LNCaP clone FGC (cell line): Measurements from ENCODE around the gene COA7.
"Not testable (repeated sequence)": the region's sequence is repeated elsewhere in the genome, so short reads cannot be mapped to it uniquely, and the experiment has no call there.

Source experiments
- DNase-seq: peaks from one replicate; pipeline ENCODE4 v3.0.0-alpha.2; 2011; ENCODE audit warnings: low read depth
- H3K4me3 ChIP-seq: 2 replicates; pipeline ENCODE4 v1.5.1; 2011; ENCODE audit warnings: mild to moderate bottlenecking, low read depth, low read length, control low read depth
- CTCF ChIP-seq: IDR thresholded peaks from 2 replicates; pipeline ENCODE4 v1.5.1; 2012; ENCODE audit warnings: mild to moderate bottlenecking; ENCODE audit not compliant: control insufficient read depth, insufficient read depth; ENCODE audit errors: extremely low read depth

The COA7 gene

DNA sequence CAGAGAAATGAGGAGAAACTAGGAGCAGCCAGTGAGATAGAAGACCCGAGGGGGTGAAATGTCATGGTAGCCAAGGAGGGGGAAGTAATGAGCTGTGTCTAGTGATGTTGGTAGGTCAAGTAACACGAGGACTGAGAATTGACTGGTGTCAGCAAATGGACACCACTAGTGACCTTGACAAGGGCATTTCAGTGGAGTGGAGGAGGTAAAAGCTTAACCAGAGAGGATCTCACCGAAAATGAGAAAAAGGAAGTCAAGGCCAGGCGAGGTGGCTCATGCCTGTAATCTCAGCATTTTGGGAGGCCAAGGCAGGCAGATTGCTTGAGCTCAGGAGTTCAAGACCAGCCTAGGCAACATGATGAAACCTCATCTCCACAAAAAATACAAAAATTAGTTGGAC is 25.1 kb upstream of the COA7 start:
- H3K4me3 ChIP-seq = no peak overlapping the region
- no peak for TF ChIP-seq CTCF
- no peak for DNase-seq

DNA sequence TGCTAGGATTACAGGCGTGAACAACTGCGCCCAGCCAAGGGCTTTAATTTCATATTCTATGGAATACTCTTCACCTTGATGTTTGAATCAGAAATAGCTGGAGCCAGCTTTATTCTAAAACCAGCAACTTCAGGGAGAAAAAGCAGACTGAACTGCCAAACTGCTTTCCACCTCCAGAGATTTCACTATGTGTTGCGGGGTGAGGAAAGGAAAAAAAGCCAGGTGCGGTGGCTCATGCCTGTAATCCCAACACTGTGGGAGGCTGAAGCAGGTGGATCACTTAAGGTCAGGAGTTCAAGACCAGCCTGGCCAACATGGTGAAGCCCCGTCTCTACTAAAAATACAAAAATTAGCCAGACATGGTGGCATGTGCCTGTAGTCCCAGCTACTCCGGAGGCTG is 17.1 kb upstream of the COA7 start:
- DNase-seq, H3K4me3 ChIP-seq: not testable (repeated sequence)

GRCh38 chr1:52713590-52713989 is 15.4 kb upstream of the COA7 start:
- TF ChIP-seq CTCF = no peak
- no peak overlapping the region for H3K4me3 ChIP-seq
- no peak for DNase-seq

GRCh38 chr1:52709016-52709415 is 10.9 kb upstream of the COA7 start:
- H3K4me3 ChIP-seq = no peak overlapping the region
- no peak for TF ChIP-seq CTCF
- DNase-seq = no peak

DNA sequence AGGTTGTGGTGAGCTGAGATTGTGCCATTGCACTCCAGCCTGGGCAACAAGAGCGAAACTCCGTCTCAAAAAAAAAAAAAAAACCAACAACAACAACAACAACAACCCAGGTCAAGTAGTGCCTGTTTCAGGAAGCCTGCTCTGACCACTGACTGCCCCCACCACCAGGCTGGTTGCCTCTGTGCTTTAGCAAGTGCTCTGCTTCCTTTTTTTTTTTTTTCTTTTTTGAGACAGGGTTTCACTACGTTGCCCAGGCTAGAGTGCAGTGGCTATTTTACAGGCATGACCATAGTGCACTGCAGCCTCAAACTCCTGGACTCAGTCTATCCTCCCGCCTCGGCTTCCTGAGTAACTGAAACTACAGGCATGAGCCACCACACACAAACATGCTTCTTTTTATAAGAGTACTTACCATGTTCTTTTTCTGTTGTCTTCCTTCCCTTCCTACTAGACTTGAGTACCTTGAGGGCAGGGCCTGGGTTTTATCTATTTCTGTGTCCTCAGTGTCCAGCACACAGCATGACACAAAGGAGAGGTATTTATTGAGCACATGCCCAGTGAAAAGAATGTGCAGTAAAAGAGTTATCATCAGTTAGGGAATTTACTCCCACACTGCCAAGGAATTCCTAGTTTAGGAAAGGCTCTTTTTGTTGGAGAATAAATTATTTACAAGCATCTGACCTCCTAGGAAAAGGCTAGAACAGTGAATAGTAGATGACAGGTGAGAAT is 9.9 kb upstream of the COA7 start:
- no peak for TF ChIP-seq CTCF
- no peak overlapping the region for H3K4me3 ChIP-seq
- no peak for DNase-seq

DNA sequence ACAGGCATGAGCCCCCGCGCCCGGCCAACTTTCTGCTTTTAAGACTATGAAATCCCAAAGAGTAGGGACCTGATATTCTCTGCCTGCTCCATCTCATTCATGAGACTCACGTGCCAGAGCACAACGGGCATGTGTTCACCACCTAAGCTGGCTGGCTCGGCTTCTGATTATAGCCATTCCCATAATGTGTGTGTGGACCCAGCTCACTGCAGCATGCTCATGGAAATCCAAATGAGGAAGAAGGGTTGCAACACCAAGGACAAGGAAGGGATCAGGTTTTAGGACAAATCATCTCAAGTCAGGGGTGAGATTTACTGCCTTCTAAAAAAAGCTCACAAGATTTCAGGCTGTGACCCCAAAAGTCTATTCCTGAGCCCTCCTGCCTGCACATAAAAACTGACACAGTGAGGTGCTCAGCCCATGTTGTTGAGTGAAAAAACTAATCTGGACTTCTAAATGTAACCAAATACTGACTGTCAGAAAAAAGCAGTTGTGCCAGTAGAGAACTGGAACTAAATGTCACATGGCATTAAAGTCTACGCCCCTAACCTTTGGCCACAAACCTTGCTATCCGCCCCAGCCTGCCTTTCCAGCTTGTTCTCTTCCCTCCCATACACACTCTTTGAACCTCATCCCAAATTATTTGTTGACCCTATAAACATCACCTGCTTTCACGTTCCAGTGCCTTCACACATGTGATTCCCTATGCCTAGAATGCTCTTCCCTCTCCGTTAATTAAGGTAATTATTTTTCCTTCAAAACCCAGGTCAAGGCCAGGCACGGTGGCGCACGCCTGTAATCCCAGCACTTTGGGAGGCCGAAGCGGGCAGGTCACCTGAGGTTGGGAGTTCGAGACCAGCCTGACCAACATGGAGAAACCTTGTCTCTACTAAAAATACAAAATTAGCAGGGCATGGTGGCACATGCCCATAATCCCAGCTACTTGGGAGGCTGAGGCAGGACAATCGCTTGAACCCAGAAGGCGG is 9.1 kb upstream of the COA7 start:
- TF ChIP-seq CTCF = no peak
- H3K4me3 ChIP-seq = no peak overlapping the region
- peak; percentile 33 for DNase-seq

DNA sequence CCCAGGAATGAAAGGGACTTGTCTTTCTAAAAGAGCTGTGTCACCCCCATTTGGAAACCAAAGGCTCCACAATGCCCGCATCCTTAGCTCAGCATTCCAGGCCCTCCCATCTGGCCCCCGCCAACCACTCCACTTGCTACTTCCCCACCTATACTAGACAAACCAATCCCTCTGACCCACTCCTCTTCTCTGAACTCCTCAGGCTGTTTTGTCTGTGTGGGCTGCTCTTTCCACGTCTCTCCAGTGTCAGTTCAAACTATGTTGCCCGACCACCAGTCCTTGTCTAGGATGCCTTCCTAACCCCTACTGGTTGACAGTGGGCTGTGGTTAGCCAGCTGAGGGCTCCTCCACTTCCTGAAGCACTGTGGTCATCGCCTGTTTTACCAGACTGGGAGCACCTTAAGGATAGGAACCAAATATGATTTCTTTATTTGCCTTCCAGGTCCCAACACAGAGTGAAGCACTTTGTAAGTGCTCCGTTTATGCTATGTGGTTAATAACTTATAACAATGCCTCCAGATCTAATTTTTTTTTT is 8.1 kb upstream of the COA7 start:
- DNase-seq = no peak
- H3K4me3 ChIP-seq = no peak overlapping the region
- TF ChIP-seq CTCF = no peak
